ENCODE measurements around the gene ZMYND8.

GRCh38 chr20:47348539-47349142, 7.9 kb downstream of the ZMYND8 start:
- TF ChIP-seq CTCF (IDR thresholded peaks at IDR 0.05) (no peak), POLR2AphosphoS5 (IDR thresholded peaks at IDR 0.05) (no peak), EP300 (IDR thresholded peaks at IDR 0.05) (no peak)
